Panc1 (cell line): ENCODE data around the gene RAPGEF5. TPM values are rescaled to one million over a fixed set of nuclear protein-coding genes. Genes with fewer than 3 reads are reported as not detected.

Experiments
- ATAC-seq: fragments of 200-7000 bp; cut with Tn5 transposase; 2 replicates; pipeline ENCODE4 v1.9.1; 2020; ENCODE audit warnings: mild to moderate bottlenecking, moderate library complexity
- BruUV-seq: library from RNA; stranded (reverse); fragments of 400-500 nt; replicated peaks from 2 replicates; lab custom pipeline; 2021; lab: Mats Ljungman, UMichigan
- CTCF ChIA-PET: fragments of 300-600 bp; sonication (Branson Sonifier 250); formaldehyde crosslinking; loops from one replicate; lab custom pipeline; 2022; ENCODE audit warnings: antibody characterized with exemption; lab: Charles Lee
- POLR2A ChIA-PET: fragments of 300-600 bp; sonication (Branson Sonifier 250); formaldehyde crosslinking; loops from one replicate; lab custom pipeline; 2022; ENCODE audit warnings: antibody characterized with exemption; lab: Charles Lee
- DNase-seq: peaks from one replicate; pipeline ENCODE4 v3.0.0-alpha.2; 2010; ENCODE audit warnings: low read depth, low spot score
- H3K27ac ChIP-seq: 2 replicates; pipeline ENCODE4 v1.5.1; 2011; ENCODE audit warnings: mild to moderate bottlenecking, low read length, inconsistent platforms
- H3K27me3 ChIP-seq: fragments of 200-500 bp; sonication (Bioruptor generic); 2 replicates; pipeline ENCODE4 v1.6.0; 2014; ENCODE audit warnings: low read length, inconsistent platforms; ENCODE audit not compliant: control insufficient read depth, insufficient read depth
- H3K36me3 ChIP-seq: fragments of 200-500 bp; sonication (Bioruptor generic); 2 replicates; pipeline ENCODE4 v1.5.1; 2014; ENCODE audit warnings: inconsistent platforms, mild to moderate bottlenecking, low read length, moderate library complexity; ENCODE audit not compliant: control insufficient read depth, insufficient read depth
- H3K4me1 ChIP-seq: 2 replicates; pipeline ENCODE4 v1.5.1; 2011; ENCODE audit warnings: inconsistent platforms, mild to moderate bottlenecking, low read length, moderate library complexity; ENCODE audit not compliant: control insufficient read depth, insufficient read depth
- H3K4me3 ChIP-seq, 2 experiments: 2 replicates each; pipeline ENCODE4 v1.5.1; 2011 to 2012; ENCODE audit warnings: low read depth in 2 of 2, low read length in 2 of 2, mild to moderate bottlenecking in 2 of 2, inconsistent platforms in 1 of 2, moderate library complexity in 1 of 2
- H3K9me3 ChIP-seq: fragments of 200-500 bp; sonication (Bioruptor generic); 2 replicates; pipeline ENCODE4 v1.5.1; 2014; ENCODE audit warnings: low read depth, mild to moderate bottlenecking, inconsistent platforms, low read length, moderate library complexity; ENCODE audit not compliant: control insufficient read depth, insufficient read depth
- POLR2AphosphoS5 ChIP-seq: IDR thresholded peaks from 2 replicates; pipeline ENCODE4 v1.6.1; 2012; ENCODE audit warnings: mild to moderate bottlenecking, low read depth, low read length, moderate library complexity
- SIN3A ChIP-seq: IDR thresholded peaks from 2 replicates; pipeline ENCODE4 v1.6.1; 2012; ENCODE audit warnings: low read depth, mild to moderate bottlenecking, low read length, moderate library complexity, borderline replicate concordance; ENCODE audit not compliant: insufficient read depth
- TCF7L2 ChIP-seq: IDR thresholded peaks from 2 replicates; pipeline ENCODE4 v1.6.1; 2011; ENCODE audit warnings: mild to moderate bottlenecking, low read depth, low read length, inconsistent platforms
- in situ Hi-C: cut with HindIII; loops from 2 replicates; pipeline ENCODE4 v1.10.0; 2016; ENCODE audit warnings: low sequenced_read_pairs, low pct_unique_long_range_greater_than_20kb
- intact Hi-C: fragments of 100-400 bp; cut with micrococcal nuclease; formaldehyde crosslinking; loops from one replicate; pipeline ENCODE4 v1.10.0; 2022; ENCODE audit not compliant: unreplicated experiment
- total RNA-seq: library from RNA; stranded (reverse); gene quantifications from one replicate; pipeline ENCODE4 v1.2.1, GENCODE V29; 2021; ENCODE audit not compliant: unreplicated experiment
- TF ChIP-seq, protein P1 (sequence below): fragments of 450-650 bp; IDR thresholded peaks from 2 replicates; pipeline ENCODE4 v1.5.1; 2017; ENCODE audit warnings: mild to moderate bottlenecking
- TF ChIP-seq, protein P2 (sequence below), 2 experiments: IDR thresholded peaks; 2 replicates each; pipeline ENCODE4 v1.6.1; 2011 to 2012; ENCODE audit warnings: low read depth in 2 of 2, control low read depth in 1 of 2, low read length in 1 of 2, mild to moderate bottlenecking in 1 of 2, moderate library complexity in 1 of 2; ENCODE audit not compliant: insufficient read depth in 1 of 2

RAPGEF5 gene
- total RNA-seq, 1 experiment from 2014 or later, result 1.4 TPM

- H3K27ac ChIP-seq, result no peak overlapping the region
- ATAC-seq, result no peak
Measured at GRCh38 chr7:22238354-22239311, 118.3 kb downstream of the RAPGEF5 start.

DNA sequence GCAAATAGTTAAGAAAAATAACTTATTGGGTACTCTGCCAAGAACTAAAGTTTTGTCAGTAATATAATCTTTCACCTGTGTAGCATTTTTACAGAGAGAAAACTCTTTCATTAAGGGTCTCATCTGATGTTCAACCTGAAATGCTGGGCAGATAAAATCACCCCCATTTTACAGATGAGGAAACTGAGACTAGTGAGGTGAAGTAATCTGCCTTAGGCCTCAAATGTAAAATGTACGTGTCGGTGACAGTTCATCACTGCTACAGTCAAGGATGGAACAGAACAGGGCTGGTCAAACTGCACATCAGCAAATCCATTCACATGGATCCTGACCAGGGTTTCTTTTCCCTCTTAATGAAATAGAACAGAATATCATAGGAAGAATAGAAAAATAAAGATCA is 121.8 kb downstream of the RAPGEF5 start:
- H3K27me3 ChIP-seq, result no peaks in the 10 kb centered on the region
- no peak for TF ChIP-seq SIN3A
- no peaks in the 10 kb centered on the region for H3K9me3 ChIP-seq
- ChIA-PET CTCF (no interaction called here), POLR2A (no interaction called here)
- no TSS peak for BruUV-seq
- no peak for ATAC-seq
- in situ Hi-C loops, result no loop called here
- no peak overlapping the region for H3K4me3 ChIP-seq
- H3K4me1 ChIP-seq, result no peaks in the 10 kb centered on the region
- H3K36me3 ChIP-seq, result no peaks in the 10 kb centered on the region
- no peak overlapping the region for H3K27ac ChIP-seq
- DNase-seq, result no peak
- intact Hi-C loops, result no loop called here

More at GRCh38 chr7:22238354-22239311, 118.3 kb downstream of the RAPGEF5 start:
- H3K36me3 ChIP-seq, result no peaks in the 10 kb centered on the region
- BruUV-seq, result no TSS peak
- no peaks in the 10 kb centered on the region for H3K27me3 ChIP-seq
- H3K4me1 ChIP-seq, result no peaks in the 10 kb centered on the region
- H3K4me3 ChIP-seq, result no peak overlapping the region
- intact Hi-C loops (no loop called here), in situ Hi-C loops (no loop called here)
- POLR2A ChIA-PET, result no interaction called here
- CTCF ChIA-PET, result no interaction called here
- DNase-seq, result no peak
- TF ChIP-seq SIN3A (no peak), TCF7L2 (no peak), POLR2AphosphoS5 (no peak)
- TF ChIP-seq, protein P1, sequence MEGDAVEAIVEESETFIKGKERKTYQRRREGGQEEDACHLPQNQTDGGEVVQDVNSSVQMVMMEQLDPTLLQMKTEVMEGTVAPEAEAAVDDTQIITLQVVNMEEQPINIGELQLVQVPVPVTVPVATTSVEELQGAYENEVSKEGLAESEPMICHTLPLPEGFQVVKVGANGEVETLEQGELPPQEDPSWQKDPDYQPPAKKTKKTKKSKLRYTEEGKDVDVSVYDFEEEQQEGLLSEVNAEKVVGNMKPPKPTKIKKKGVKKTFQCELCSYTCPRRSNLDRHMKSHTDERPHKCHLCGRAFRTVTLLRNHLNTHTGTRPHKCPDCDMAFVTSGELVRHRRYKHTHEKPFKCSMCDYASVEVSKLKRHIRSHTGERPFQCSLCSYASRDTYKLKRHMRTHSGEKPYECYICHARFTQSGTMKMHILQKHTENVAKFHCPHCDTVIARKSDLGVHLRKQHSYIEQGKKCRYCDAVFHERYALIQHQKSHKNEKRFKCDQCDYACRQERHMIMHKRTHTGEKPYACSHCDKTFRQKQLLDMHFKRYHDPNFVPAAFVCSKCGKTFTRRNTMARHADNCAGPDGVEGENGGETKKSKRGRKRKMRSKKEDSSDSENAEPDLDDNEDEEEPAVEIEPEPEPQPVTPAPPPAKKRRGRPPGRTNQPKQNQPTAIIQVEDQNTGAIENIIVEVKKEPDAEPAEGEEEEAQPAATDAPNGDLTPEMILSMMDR, result no peak
- TF ChIP-seq, protein P2, sequence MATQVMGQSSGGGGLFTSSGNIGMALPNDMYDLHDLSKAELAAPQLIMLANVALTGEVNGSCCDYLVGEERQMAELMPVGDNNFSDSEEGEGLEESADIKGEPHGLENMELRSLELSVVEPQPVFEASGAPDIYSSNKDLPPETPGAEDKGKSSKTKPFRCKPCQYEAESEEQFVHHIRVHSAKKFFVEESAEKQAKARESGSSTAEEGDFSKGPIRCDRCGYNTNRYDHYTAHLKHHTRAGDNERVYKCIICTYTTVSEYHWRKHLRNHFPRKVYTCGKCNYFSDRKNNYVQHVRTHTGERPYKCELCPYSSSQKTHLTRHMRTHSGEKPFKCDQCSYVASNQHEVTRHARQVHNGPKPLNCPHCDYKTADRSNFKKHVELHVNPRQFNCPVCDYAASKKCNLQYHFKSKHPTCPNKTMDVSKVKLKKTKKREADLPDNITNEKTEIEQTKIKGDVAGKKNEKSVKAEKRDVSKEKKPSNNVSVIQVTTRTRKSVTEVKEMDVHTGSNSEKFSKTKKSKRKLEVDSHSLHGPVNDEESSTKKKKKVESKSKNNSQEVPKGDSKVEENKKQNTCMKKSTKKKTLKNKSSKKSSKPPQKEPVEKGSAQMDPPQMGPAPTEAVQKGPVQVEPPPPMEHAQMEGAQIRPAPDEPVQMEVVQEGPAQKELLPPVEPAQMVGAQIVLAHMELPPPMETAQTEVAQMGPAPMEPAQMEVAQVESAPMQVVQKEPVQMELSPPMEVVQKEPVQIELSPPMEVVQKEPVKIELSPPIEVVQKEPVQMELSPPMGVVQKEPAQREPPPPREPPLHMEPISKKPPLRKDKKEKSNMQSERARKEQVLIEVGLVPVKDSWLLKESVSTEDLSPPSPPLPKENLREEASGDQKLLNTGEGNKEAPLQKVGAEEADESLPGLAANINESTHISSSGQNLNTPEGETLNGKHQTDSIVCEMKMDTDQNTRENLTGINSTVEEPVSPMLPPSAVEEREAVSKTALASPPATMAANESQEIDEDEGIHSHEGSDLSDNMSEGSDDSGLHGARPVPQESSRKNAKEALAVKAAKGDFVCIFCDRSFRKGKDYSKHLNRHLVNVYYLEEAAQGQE (IDR thresholded peaks at IDR 0.05; ENCODE audit: insufficient read depth in 1 of 2, low read depth in 2 of 2, low read length in 1 of 2), result no peak
- H3K9me3 ChIP-seq, result no peaks in the 10 kb centered on the region

DNA sequence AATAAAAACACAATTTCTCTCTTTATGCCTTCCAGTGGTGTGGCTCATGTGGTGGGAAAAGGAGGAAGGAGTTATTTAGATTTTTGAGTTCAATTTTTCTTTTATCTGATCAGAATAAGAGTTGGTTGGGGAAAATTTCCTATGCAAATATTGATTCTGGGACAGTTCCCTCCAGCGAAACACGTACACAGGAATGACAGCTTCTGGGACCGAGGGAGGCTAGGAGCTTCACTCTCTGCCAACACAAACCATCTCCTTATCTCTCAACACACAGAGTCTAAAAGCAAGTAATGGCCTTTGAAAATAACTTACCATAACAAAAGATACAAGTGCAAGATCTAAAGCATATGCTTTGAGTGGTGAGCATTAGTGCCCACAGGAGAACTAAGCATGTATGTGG is 122.7 kb downstream of the RAPGEF5 start:
- BruUV-seq, result no TSS peak
- Histone ChIP-seq H3K27me3 (no peaks in the 10 kb centered on the region), H3K9me3 (no peaks in the 10 kb centered on the region), H3K27ac (no peak overlapping the region), H3K4me1 (no peaks in the 10 kb centered on the region), H3K4me3 (no peak overlapping the region), H3K36me3 (no peaks in the 10 kb centered on the region)
- ChIA-PET POLR2A (no interaction called here), CTCF (no interaction called here)
- DNase-seq, result no peak
- intact Hi-C loops (no loop called here), in situ Hi-C loops (no loop called here)
- no peak for TF ChIP-seq POLR2AphosphoS5
- TF ChIP-seq, protein P1, result no peak
- ATAC-seq, result no peak
